Measurements from ENCODE around the gene RNU2-1.
"Not testable (repeated sequence)": the region's sequence is repeated elsewhere in the genome, so short reads cannot be mapped to it uniquely, and the experiment has no call there.

Gene RNU2-1

DNA sequence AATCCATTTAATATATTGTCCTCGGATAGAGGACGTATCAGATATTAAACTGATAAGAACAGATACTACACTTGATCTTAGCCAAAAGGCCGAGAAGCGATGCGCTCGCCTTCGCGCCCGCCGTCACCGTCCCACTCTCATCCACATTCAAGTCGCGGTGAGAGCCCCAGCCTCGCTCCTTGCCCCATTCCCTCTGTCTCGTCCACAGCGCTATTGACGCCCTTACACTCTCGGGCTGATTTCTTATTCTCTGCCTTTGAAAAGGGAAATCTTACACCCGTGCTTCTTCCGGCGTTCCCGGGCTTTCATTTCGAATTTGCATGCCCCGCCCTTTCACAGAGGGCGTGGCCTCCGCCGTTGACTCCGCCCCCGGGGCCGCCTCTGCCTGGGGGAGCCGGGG lies at the start of gene RNU2-1:
TSS of gene RNU2-1 (minus strand) at position 101 of the 400 bp plus-strand sequence.
- H3K4me1 Mint-ChIP-seq (ENCODE audit: low read depth); H3K9me3 Mint-ChIP-seq; H3K4me3 Mint-ChIP-seq; H3K27me3 Mint-ChIP-seq (ENCODE audit: low read depth); H3K36me3 Mint-ChIP-seq (ENCODE audit: low read depth): not testable (repeated sequence)
- peak within 1 kb of the TSS; percentile 45 for H3K27ac Mint-ChIP-seq

GRCh38 chr17:43272914-43273313 lies 39.1 kb upstream of the RNU2-1 start:
- H3K36me3 Mint-ChIP-seq (ENCODE audit: low read depth); H3K4me1 Mint-ChIP-seq (ENCODE audit: low read depth); H3K27me3 Mint-ChIP-seq (ENCODE audit: low read depth); H3K4me3 Mint-ChIP-seq; H3K9me3 Mint-ChIP-seq; H3K27ac Mint-ChIP-seq: not testable (repeated sequence)

GRCh38 chr17:43272483-43272882 lies 38.7 kb upstream of the RNU2-1 start:
- not testable (repeated sequence) for H3K27me3 Mint-ChIP-seq (ENCODE audit: low read depth); H3K4me1 Mint-ChIP-seq (ENCODE audit: low read depth); H3K9me3 Mint-ChIP-seq; H3K36me3 Mint-ChIP-seq (ENCODE audit: low read depth)
- peak overlapping the region; percentile 78 for H3K27ac Mint-ChIP-seq
- H3K4me3 Mint-ChIP-seq: peak overlapping the region; percentile 33

GRCh38 chr17:43270552-43271504 lies 37.1 kb upstream of the RNU2-1 start:
- not testable (repeated sequence) for H3K27ac Mint-ChIP-seq; H3K9me3 Mint-ChIP-seq; H3K36me3 Mint-ChIP-seq (ENCODE audit: low read depth); H3K4me1 Mint-ChIP-seq (ENCODE audit: low read depth); H3K27me3 Mint-ChIP-seq (ENCODE audit: low read depth); H3K4me3 Mint-ChIP-seq

- H3K27me3 Mint-ChIP-seq (ENCODE audit: low read depth); H3K4me1 Mint-ChIP-seq (ENCODE audit: low read depth); H3K4me3 Mint-ChIP-seq; H3K9me3 Mint-ChIP-seq; H3K27ac Mint-ChIP-seq; H3K36me3 Mint-ChIP-seq (ENCODE audit: low read depth): not testable (repeated sequence)
These were observed 12.7 kb upstream of the RNU2-1 start for GRCh38 chr17:43246456-43246855.

DNA sequence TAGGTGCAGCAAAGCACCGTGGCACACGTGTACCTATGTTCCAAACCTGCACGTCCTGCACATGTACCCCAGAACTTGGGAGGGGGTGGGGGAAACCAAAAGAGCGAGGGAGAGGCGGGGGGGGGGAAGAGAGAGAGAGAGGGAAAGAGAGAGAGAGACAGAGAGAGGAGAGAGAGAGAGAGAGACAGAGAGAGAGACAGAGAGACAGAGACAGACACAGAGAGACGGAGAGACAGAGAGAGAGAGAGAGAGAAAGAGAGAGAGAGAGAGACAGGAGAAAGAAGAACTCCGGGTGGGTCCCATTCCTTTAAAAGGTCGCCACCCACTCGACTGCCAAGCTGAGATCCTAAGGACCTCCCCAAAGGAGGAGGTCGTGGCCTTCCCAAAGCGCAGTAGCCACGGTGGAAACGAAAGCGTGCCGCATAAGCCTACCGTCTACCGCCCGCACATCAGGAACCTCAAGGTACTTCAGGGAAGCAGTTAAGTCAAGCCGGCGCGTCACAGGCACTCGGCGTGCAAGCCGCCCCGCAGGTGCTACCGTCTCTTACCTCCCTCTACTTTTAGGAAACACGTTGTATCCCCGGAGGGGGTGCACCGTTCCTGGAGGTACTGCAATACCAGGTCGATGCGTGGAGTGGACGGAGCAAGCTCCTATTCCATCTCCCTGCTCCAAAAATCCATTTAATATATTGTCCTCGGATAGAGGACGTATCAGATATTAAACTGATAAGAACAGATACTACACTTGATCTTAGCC lies 7.0 kb upstream of the RNU2-1 start:
- not testable (repeated sequence) for H3K4me3 Mint-ChIP-seq; H3K27ac Mint-ChIP-seq; H3K4me1 Mint-ChIP-seq (ENCODE audit: low read depth); H3K36me3 Mint-ChIP-seq (ENCODE audit: low read depth); H3K27me3 Mint-ChIP-seq (ENCODE audit: low read depth); H3K9me3 Mint-ChIP-seq

GRCh38 chr17:43239597-43239996 lies 5.8 kb upstream of the RNU2-1 start:
- H3K27ac Mint-ChIP-seq; H3K36me3 Mint-ChIP-seq (ENCODE audit: low read depth); H3K9me3 Mint-ChIP-seq; H3K4me3 Mint-ChIP-seq; H3K4me1 Mint-ChIP-seq (ENCODE audit: low read depth); H3K27me3 Mint-ChIP-seq (ENCODE audit: low read depth): not testable (repeated sequence)

DNA sequence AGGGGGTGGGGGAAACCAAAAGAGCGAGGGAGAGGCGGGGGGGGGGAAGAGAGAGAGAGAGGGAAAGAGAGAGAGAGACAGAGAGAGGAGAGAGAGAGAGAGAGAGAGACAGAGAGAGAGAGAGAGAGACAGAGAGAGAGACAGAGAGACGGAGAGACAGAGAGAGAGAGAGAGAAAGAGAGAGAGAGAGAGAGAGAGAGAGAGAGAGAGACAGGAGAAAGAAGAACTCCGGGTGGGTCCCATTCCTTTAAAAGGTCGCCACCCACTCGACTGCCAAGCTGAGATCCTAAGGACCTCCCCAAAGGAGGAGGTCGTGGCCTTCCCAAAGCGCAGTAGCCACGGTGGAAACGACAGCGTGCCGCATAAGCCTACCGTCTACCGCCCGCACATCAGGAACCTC lies 514 bp downstream of the RNU2-1 start:
- not testable (repeated sequence) for H3K4me3 Mint-ChIP-seq; H3K27me3 Mint-ChIP-seq (ENCODE audit: low read depth); H3K4me1 Mint-ChIP-seq (ENCODE audit: low read depth); H3K9me3 Mint-ChIP-seq; H3K36me3 Mint-ChIP-seq (ENCODE audit: low read depth)
- H3K27ac Mint-ChIP-seq: peak overlapping the region; percentile 45

GRCh38 chr17:43232021-43232699 lies 1.6 kb downstream of the RNU2-1 start:
- H3K27ac Mint-ChIP-seq; H3K36me3 Mint-ChIP-seq (ENCODE audit: low read depth); H3K4me3 Mint-ChIP-seq; H3K27me3 Mint-ChIP-seq (ENCODE audit: low read depth); H3K4me1 Mint-ChIP-seq (ENCODE audit: low read depth); H3K9me3 Mint-ChIP-seq: not testable (repeated sequence)

DNA sequence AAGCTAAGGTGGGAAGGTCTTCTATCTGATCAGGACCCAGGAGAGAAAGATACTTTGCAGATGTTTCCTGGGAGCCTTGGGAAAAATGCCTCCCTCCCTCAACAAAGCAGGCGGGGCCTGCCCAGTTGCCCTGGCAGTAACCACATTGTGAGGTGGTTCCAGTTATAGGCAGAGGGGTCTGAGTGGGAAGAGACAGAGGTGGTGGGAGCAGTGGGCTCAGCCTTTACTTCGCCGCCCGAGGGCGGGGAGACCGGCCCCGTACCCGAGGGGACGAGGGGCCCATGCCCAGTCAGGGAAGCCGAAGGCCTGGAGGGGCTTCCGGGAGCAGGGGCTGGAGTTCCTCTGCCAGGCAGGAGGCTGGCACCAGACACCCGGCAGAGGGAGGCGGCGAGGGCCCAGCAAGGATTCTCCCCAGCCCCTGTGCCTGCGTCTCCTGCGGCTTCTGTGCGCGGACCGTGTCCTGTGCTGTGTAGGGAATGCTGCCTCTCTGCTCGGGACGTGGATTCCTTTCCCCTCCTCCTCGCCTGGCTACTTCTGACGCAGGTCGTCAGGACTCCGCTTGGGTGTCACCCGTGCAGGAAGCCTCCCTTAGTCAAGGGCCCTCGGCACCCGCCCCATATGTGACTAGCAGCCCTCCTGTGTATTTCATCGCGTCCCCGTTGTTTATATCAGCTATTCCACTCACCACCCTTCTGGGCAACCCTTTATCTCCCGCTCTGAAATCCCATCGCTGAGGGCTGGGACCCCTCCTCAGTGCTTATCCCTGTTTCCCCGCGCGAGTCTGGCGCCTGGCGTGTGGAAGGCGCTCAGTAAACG lies 2.4 kb downstream of the RNU2-1 start:
- not testable (repeated sequence) for H3K4me1 Mint-ChIP-seq (ENCODE audit: low read depth); H3K9me3 Mint-ChIP-seq; H3K27me3 Mint-ChIP-seq (ENCODE audit: low read depth); H3K4me3 Mint-ChIP-seq; H3K27ac Mint-ChIP-seq; H3K36me3 Mint-ChIP-seq (ENCODE audit: low read depth)

DNA sequence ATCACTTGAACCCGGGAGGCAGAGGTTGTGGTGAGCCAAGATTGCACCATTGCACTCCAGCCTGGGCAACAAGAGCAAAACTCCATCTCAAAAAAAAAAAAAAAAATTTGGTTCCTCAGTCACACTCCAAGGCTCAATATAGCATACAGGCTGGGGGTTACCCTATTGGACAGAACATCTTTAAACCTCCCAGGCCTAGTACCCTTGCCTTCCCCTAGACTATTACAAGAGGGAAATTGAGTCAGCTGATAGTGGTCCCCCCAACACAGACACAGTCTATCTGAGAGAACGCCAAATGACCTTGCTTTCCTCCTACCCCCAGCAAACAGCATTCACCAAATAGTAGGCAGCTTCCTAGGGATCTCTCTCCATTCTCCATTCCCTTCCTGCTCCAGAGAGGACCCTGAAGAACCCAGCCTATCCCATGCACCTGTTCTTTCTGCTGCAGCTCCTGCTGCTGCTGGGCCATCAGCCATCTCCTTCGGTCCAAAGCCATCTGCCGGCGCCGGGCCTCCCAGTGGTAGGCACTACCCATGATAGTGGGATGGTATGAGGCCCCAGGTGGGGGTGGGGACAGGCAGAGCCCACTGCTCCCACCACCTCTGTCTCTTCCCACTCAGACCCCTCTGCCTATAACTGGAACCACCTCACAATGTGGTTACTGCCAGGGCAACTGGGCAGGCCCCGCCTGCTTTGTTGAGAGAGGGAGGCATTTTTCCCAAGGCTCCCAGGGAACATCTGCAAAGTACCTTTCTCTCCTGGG lies 5.6 kb downstream of the RNU2-1 start, which contains the start of gene CCDC200:
TSS of gene CCDC200 (minus strand) at position 604 of the 763 bp plus-strand sequence. CDS start at position 535, 69 bp downstream.
- H3K4me3 Mint-ChIP-seq; H3K27me3 Mint-ChIP-seq (ENCODE audit: low read depth); H3K27ac Mint-ChIP-seq; H3K36me3 Mint-ChIP-seq (ENCODE audit: low read depth); H3K9me3 Mint-ChIP-seq; H3K4me1 Mint-ChIP-seq (ENCODE audit: low read depth): not testable (repeated sequence)

GRCh38 chr17:43226393-43226792 lies 7.4 kb downstream of the RNU2-1 start:
- H3K4me1 Mint-ChIP-seq (ENCODE audit: low read depth): peaks cover 3% of the 10 kb centered on the region
- H3K4me3 Mint-ChIP-seq: no peak overlapping the region
- H3K9me3 Mint-ChIP-seq: no peaks in the 10 kb centered on the region
- no peak overlapping the region for H3K27ac Mint-ChIP-seq
- H3K27me3 Mint-ChIP-seq (ENCODE audit: low read depth): no peaks in the 10 kb centered on the region
- H3K36me3 Mint-ChIP-seq (ENCODE audit: low read depth): peaks cover 6% of the 10 kb centered on the region

GRCh38 chr17:43224146-43224705 lies 9.6 kb downstream of the RNU2-1 start:
- Mint-ChIP-seq H3K27me3 (ENCODE audit: low read depth) (no peaks in the 10 kb centered on the region), H3K4me1 (ENCODE audit: low read depth) (peaks cover 6% of the 10 kb centered on the region), H3K9me3 (no peaks in the 10 kb centered on the region), H3K4me3 (no peak overlapping the region), H3K27ac (no peak overlapping the region), H3K36me3 (ENCODE audit: low read depth) (peaks cover 6% of the 10 kb centered on the region)
